T47D (cell line): ENCODE measurements around the gene CABLES1.

Experiments
- DNase-seq, 2 experiments: peaks; one replicate each; pipeline versions ENCODE4 v3.0.0 to v3.0.0-alpha.2; 2011 to 2012; ENCODE audit warnings: low read depth in 1 of 2, low spot score in 1 of 2
- JUND ChIP-seq: IDR thresholded peaks from 2 replicates; pipeline ENCODE4 v1.6.1; 2012; ENCODE audit warnings: low read depth
- in situ Hi-C: cut with HindIII; loops from 2 replicates; pipeline ENCODE4 v1.10.0; 2016; ENCODE audit warnings: low sequenced_read_pairs, low pct_unique_long_range_greater_than_20kb

CABLES1 gene

DNA sequence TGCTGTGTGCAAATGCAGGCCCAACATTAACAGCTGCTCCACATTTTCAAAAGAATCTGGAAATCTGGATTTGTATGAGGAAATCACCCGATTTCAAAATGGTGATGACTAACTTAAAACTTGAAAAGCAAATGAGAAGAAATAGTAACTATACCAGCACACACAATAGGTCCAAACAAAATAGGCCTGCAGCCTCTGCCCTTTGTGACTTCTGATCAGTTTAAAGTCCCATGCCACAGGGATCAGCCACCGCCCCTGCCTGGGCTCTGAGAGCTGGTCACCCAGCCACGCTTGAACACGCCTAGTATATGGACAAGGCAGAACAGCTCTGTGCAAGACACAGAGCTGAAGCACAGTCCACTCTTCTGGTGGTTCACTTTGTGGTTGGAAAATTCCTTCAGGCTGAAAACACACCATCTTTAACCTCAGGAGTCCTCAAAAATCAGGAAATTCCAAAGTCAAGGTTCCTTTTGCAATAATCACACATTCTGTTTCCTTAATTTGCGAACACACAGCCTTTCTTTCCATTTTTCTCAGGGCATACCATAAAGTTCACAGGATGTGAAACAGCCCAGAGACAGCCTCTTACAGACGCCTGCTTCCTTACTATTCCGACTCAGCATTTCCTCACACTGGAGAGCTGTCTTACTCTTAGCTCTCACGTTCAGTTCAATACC, 167.7 kb downstream of the CABLES1 start:
- no peak for TF ChIP-seq JUND
- no peak for DNase-seq
- in situ Hi-C loops = no loop called here

DNA sequence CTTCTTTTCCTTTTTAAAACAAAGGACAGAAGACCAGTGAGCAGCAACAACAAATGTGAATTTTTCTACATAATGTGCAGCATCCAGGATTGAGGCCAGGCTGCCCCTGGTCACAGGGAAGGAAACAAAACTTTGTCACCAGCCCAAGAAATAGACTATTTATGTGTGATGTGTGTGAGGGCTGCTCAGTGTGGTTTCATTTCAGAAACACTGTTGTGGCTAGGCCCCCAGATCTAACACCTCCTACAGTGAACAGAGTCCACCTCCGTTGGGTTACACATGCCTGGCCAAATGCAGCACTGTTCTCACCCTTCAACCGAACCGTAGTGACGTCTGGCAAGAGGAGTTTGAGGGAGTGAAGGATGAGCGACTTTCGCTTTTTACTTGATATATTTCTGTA, 171.5 kb downstream of the CABLES1 start:
- no peak for DNase-seq
- in situ Hi-C loops = no loop called here
- TF ChIP-seq JUND = no peak

DNA sequence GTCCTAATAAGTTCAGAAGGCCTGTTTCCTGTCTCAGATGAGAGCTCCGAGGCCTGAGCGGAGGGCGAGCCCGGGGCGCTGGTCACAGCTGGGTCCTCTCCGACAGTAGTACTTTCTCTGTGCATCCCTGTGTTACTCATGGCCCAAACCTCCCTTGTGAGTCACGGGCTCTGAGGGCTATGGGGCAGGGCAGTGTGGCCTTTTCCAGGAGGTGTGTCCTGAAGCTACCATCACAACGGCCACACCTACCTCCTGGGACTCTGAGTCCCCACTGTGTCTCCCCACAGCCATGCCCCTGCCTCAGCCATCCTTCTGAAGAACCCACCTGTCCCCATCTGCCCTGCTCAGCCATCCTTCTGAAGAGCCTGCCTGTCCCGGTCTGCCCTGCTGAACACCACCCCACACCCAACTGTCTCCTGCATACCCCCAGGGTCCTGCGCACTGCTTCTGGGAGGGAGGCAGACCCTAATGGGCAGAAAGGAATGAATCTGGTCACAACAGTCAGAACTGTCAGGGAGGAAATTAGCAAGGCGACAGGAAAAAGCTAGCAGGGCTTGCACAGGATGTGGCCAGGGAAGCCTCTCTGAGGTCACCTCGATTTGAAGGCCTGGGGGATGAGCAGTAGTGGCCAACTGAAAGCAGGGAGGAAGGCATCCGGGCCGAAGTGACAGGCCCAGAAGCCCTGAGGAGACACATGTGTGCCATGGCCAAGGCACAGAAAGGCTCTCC, 172.4 kb downstream of the CABLES1 start:
- in situ Hi-C loops = no loop called here
- no peak for TF ChIP-seq JUND

More for the DNA sequence above, 172.4 kb downstream of the CABLES1 start:
- no peak for DNase-seq
